Activated CD4-positive, alpha-beta T cell treated with anti-CD3 and anti-CD28 coated beads, Interleukin-2, Interleukin-4, amounts not matched to agents 100 ng/mL and 50 ng/mL, durations not matched to agents 16 hours and 8 hours (primary cell): ENCODE results near the gene ANO5.
"Not testable (repeated sequence)": the region's sequence is repeated elsewhere in the genome, so short reads cannot be mapped to it uniquely, and the experiment has no call there.

Experiments used
- DNase-seq: peaks from one replicate; pipeline ENCODE4 v3.0.0-alpha.2; 2020; ENCODE audit warnings: low spot score

The ANO5 gene

GRCh38 chr11:22197139-22198005 is 4.5 kb downstream of the ANO5 start:
- no peak for DNase-seq

- DNase-seq: no peak
These were observed 6.4 kb downstream of the ANO5 start for GRCh38 chr11:22199243-22199642.

- DNase-seq: no peak
These were observed 10.4 kb downstream of the ANO5 start for GRCh38 chr11:22203281-22203680.

- no peak for DNase-seq
These were observed 14.3 kb downstream of the ANO5 start for GRCh38 chr11:22207162-22207561.

GRCh38 chr11:22208151-22208858 is 15.4 kb downstream of the ANO5 start:
- DNase-seq: no peak

- no peak for DNase-seq
These were observed 24.1 kb downstream of the ANO5 start for GRCh38 chr11:22216940-22217339.

- no peak for DNase-seq
These were observed 28.3 kb downstream of the ANO5 start for GRCh38 chr11:22221143-22221542.

- DNase-seq: no peak
These were observed 32.3 kb downstream of the ANO5 start for GRCh38 chr11:22225190-22225589.

- DNase-seq: no peak
These were observed 41.9 kb downstream of the ANO5 start for GRCh38 chr11:22234743-22235142.

- DNase-seq: peak; percentile 28
These were observed 52.2 kb downstream of the ANO5 start for GRCh38 chr11:22244986-22245592.

GRCh38 chr11:22246992-22247391 is 54.1 kb downstream of the ANO5 start:
- no peak for DNase-seq

- no peak for DNase-seq
These were observed 57.0 kb downstream of the ANO5 start for GRCh38 chr11:22249871-22250270.

GRCh38 chr11:22256876-22257275 is 64.0 kb downstream of the ANO5 start:
- DNase-seq: no peak

GRCh38 chr11:22263613-22264012 is 70.7 kb downstream of the ANO5 start:
- DNase-seq: no peak

- not testable (repeated sequence) for DNase-seq
These were observed 76.2 kb downstream of the ANO5 start for GRCh38 chr11:22268983-22269624.

GRCh38 chr11:22273781-22274180 is 80.9 kb downstream of the ANO5 start:
- DNase-seq: no peak

- no peak for DNase-seq
These were observed 82.7 kb downstream of the ANO5 start for GRCh38 chr11:22275600-22275999.

- DNase-seq: no peak
These were observed 83.7 kb downstream of the ANO5 start for GRCh38 chr11:22276535-22276934.

- DNase-seq: not testable (repeated sequence)
These were observed 92.1 kb downstream of the ANO5 start for GRCh38 chr11:22284991-22285390.

- DNase-seq: no peak
These were observed 109.5 kb downstream of the ANO5 start for GRCh38 chr11:22302368-22302767.

GRCh38 chr11:22304337-22304961 is 111.6 kb downstream of the ANO5 start:
- peak; percentile 19 for DNase-seq

GRCh38 chr11:22317656-22318055 is 124.8 kb downstream of the ANO5 start:
- no peak for DNase-seq
